GM12892 (cell line): ENCODE results near the gene IFIH1.

Source experiments
- DNase-seq: peaks from one replicate; pipeline ENCODE4 v3.0.0; 2011; ENCODE audit not compliant: insufficient read length
- FAIRE-seq: peaks from 2 replicates; lab custom pipeline; 2011; peaks lifted over from hg19 to GRCh38; lab: Jason Lieb, UNC
- POLR2A ChIP-seq: IDR thresholded peaks from 2 replicates; pipeline ENCODE4 v1.6.1; 2011; ENCODE audit warnings: low read depth, low read length, control low read depth
- POLR2AphosphoS5 ChIP-seq: IDR thresholded peaks from 2 replicates; pipeline ENCODE4 v1.6.1; 2011; ENCODE audit warnings: low read depth, low read length, control low read depth
- TAF1 ChIP-seq: IDR thresholded peaks from 2 replicates; pipeline ENCODE4 v1.6.1; 2011; ENCODE audit warnings: low read depth, mild to moderate bottlenecking, control low read depth, low read length, borderline replicate concordance

IFIH1 gene

DNA sequence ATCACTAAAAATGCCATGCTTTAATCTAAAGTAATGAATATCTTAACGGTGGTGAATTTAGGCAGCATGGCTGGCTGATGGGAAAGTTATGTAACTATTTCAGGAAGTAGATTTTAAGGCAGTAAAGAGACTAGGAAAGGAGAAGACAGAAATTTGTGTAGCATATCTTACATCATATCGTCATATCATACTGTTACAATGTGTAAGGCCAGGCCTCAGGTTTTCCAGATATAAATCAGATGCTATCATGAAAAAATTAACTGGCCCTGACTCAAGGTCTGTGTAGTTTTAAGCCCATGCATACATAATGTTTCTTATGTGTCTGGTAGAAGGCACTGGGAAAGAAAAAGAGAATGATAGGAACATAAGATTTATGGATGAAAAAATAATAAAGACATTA lies 66.3 kb downstream of the IFIH1 start:
- no peak for FAIRE-seq
- DNase-seq = no peak
- TF ChIP-seq POLR2AphosphoS5 = no peak
- no peak for TF ChIP-seq TAF1
- TF ChIP-seq POLR2A = no peak

DNA sequence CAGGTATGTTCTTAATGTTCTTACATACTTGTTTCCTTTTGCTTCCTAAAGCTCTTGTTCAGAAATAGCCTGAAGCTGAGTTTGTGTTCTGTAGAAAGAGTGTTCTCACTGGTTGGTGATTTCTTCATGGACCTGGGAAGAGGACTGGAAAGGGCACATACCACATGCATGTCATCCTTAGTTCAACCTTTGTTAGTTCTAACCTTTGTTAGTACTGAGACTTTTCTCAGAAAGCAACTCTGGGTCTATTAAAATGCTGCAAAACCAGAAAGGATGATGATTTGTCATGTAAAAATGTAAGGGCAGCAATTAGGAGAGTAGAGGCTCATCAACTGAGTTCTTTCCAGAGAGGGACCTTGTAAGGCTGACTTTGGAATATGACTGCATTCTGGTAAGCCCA lies 72.7 kb downstream of the IFIH1 start:
- FAIRE-seq (no peak), DNase-seq (no peak)
- TF ChIP-seq POLR2A (no peak), POLR2AphosphoS5 (no peak), TAF1 (no peak)

DNA sequence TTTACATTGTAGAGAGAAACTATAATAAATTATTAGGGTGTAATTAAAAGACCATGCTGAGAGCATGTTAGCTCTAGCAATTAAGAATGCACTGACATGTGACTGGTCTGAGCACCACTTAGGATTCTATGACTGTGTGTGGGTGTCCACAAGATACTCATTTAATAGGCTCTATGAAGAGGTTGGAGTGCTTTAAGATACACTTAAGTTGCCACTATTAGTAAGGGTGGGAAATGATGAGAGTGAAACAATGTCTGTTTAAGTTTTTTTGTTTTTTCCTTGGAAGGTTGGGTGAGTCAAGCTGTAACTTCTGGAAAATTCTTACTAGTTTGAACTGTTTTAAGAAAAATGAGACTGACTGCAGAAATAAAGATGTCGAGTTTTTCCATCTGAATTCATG lies 73.4 kb downstream of the IFIH1 start:
- no peak for TF ChIP-seq TAF1
- TF ChIP-seq POLR2AphosphoS5 = no peak
- no peak for TF ChIP-seq POLR2A
- FAIRE-seq (no peak), DNase-seq (no peak)

DNA sequence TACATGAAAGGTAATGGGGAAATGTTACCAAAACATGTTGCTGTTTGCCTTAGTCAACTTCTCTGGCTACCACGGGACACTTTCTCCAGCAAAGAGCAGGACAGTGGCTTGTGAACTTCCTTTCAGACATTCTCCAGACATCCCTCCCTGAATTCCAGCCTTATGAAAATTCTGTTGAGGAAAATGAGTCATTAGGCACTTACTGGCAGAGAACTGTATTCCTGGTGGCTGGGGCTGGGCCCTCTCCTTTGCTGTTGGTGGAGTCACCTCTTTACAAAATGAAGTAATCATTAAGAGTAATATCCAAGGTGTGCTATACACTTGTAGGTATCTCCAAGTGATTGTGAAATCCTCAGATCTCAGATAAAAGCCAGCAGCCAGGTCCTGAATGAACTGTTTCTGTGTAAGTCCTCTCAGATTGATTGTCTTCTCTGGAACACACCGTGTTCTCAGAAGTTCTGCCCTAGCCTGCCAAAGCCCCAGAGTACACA lies 73.9 kb downstream of the IFIH1 start:
- no peak for DNase-seq
- no peak for FAIRE-seq
- no peak for TF ChIP-seq POLR2AphosphoS5
- TF ChIP-seq TAF1 = no peak
- TF ChIP-seq POLR2A = no peak

DNA sequence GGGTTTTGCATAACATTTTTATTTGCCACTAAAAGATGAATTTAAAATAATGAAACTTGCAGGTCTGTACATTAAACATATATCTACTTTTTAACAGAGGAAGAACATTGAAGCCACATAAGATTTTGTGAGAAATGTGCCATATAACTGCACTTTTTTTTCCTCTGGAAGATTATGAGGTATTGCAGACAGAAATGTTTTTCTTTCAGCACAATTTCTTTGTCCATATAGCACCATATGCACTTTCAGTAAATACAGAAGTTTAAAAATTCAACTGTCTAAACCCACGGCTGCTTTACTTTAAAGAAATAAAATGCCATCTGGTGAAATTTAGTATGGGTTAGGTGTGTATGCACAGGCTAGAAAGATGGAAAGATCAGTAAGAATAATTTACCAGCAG lies 74.8 kb downstream of the IFIH1 start:
- no peak for FAIRE-seq
- no peak for TF ChIP-seq POLR2A
- no peak for TF ChIP-seq POLR2AphosphoS5
- TF ChIP-seq TAF1 = no peak

DNA sequence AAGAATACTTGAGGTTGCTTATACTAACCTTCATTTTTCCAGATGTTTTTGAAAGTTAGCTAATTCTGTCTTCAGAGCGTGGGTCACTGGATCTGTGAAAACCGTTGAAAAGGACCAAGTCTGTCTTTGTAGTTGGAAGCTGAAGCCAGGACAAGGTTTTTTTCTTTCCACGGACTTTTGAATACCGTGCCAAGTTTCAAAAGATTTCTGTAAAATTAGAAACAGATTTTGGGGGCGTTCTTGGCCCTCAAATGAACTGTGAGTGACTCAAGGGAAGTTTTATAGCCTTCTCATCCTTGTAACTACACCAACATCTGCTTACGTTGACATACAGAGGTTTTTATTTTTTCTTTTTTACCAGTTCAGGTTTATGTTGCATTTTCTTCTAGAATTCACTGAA lies 75.2 kb downstream of the IFIH1 start, which contains the start of gene FAP:
TSS of gene FAP (minus strand) at position 152 of the 400 bp plus-strand sequence. CDS start at position 34, 118 bp downstream.
- no peak for FAIRE-seq

More for the DNA sequence above, 74.8 kb downstream of the IFIH1 start:
- DNase-seq = no peak

DNA sequence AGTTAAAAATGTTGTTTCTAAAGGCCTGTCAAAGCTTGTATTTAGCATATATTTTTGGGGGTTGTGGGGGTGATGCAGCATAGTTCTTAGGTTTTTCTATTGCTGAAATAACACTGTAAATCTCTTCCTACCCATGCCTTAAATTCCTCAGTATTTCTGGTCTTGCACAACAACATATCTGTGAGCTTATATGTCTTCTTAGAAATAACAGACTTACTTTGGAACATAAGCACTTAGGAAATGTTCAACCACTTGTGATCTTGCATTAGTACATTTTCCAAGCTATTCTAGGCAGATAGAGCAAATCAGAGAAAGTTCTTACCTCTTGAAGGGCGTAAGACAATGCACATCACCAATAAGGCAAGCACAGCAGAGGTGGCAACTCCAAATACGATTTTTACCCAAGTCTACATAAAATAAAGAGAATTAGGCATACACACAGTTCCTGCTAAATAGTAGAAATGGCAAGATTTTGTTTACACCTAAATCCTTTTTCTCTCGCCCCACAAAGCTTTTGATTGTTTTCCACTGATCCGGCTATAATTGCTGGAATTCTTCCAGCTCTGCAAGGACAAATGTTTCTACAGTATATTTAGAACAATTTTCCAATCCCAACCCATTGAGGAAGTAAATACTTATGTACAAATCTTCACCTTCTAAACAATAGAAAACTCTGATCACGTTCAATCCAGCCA lies 75.8 kb downstream of the IFIH1 start:
- TF ChIP-seq TAF1 (no peak), POLR2AphosphoS5 (no peak), POLR2A (no peak)
- FAIRE-seq (no peak), DNase-seq (no peak)

More for the DNA sequence above, 75.2 kb downstream of the IFIH1 start, which contains the start of gene FAP:
- no peak for DNase-seq
- TF ChIP-seq POLR2AphosphoS5 (no peak), TAF1 (no peak), POLR2A (no peak)

DNA sequence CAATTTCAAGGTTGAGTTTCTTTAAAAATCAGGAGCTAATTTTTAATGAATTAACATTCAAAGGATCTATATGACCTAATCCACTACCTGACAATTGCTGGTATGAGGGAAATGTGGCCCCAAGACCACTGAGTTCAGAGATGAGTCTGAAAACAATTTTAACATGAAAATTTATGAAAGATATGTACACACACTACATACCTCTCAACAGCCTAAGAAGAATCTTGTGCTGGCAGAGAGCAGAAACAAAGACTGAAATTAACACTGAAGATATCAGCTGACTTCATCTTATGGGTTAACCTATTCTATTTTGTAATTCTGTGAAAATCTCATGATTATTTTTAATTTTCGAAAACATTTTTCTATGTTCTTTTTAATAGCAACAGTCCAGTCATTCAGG lies 76.9 kb downstream of the IFIH1 start:
- no peak for FAIRE-seq
- TF ChIP-seq TAF1 = no peak
- DNase-seq = no peak

DNA sequence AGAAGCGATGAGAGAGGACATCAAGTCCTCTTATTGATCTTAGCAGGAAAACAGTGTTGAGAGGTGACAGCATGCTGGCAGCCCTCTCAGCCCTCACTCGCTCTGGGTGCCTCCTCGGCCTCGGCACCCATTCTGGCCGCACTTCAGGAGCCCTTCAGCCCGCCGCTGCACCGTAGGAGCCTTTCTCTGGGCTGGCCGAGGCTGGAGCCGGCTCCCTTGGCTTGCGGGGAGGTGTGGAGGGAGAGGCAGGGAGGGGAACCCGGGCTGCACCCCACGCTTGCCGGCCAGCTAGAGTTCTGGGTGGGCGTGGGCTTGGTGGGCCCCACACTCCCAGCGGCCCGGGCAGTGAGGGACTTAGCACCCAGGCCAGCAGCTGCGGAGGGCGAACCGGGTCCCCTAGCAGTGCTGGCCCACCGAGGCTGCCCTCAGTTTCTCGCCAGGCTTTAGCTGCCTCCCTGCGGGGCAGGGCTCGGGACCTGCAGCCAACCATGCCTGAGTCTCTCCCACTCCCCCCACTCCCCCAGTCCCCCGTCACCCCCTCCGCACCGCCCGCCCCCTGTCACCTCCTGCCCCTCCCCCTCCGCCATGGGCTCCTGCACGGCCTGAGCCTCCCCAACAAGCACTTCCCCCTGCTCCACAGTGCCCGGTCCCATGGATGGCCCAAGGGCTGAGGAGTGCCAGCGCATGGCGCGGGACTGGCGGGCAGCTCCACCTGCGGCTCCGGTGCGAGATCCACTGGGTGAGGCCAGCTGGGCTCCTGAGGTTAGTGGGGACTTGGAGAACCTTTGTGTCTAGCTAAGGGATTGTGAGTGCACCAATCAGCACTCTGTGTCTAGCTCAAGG lies 83.6 kb downstream of the IFIH1 start:
- TF ChIP-seq POLR2AphosphoS5 (no peak), POLR2A (no peak), TAF1 (no peak)
- FAIRE-seq = no peak
- DNase-seq = no peak

DNA sequence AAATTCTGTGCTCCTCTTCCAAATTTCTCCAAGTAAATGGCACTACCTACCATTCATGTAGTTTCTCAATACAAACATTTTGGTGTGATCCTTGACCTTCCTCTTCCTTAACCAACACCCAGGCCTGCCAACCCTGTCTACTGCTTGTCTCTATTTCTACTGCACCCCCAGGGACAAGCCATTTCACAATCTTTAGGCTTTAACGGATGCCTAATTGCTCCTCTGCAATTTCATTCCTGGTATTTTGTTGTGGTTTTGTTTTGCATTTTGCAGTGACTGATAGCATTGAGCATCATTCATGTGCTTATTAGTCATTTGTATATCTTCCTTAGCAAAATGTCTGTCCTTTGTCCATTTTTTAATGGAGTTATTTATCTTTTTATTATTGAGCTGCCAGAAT lies 85.3 kb downstream of the IFIH1 start:
- FAIRE-seq (no peak), DNase-seq (no peak)
- no peak for TF ChIP-seq POLR2A

DNA sequence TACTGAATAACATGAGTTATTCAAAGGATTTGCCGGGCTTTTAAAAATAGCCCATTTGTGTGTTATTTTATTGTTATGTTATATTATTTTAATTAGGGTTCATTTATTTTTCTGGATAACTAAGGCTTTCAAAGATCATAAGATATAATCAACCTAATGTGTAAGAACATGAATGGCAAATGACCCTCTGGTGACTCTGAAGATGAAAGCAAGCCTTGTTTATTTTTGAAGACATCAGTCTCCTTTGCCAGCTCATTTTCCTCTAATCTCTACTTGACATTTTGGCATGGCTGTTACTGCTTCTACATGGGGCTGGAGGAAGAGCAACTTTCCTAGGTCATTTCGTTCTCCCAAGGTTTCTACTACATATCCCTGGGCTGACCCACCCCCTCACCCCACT lies 85.8 kb downstream of the IFIH1 start:
- TF ChIP-seq POLR2A = no peak
- TF ChIP-seq TAF1 = no peak
- TF ChIP-seq POLR2AphosphoS5 = no peak
- DNase-seq (no peak), FAIRE-seq (no peak)
